OCI-LY3 (cell line): ENCODE data around the gene NEIL3.

Experiments
- H2AFZ ChIP-seq: fragments of 200-600, 300-600 bp; shearing (Covaris generic); 2 replicates; pipeline ENCODE4 v1.6.0; 2014; ENCODE audit warnings: antibody characterized with exemption, low read depth, low read length
- H3K27ac ChIP-seq: fragments of 200-600, 300-600 bp; sonication (generic); 2 replicates; pipeline ENCODE4 v1.5.1; 2014; ENCODE audit warnings: mild to moderate bottlenecking, low read length, moderate library complexity, mixed read lengths
- H3K27me3 ChIP-seq: fragments of 200-600, 300-600 bp; sonication (generic); 2 replicates; pipeline ENCODE4 v1.6.1; 2014; ENCODE audit warnings: low read depth, low read length, mixed read lengths
- H3K36me3 ChIP-seq: fragments of 200-600, 300-600 bp; sonication (generic); replicated peaks from 2 replicates; pipeline ENCODE3; 2014; ENCODE audit warnings: low read depth, low read length, mixed read lengths
- H3K4me1 ChIP-seq: fragments of 300-600, 200-600 bp; sonication (generic); 2 replicates; pipeline ENCODE4 v1.6.1; 2014; ENCODE audit warnings: low read length, mixed read lengths
- H3K4me2 ChIP-seq: fragments of 200-600, 300-600 bp; sonication (generic); 2 replicates; pipeline ENCODE4 v1.6.1; 2014; ENCODE audit warnings: low read length, mixed read lengths
- H3K4me3 ChIP-seq: fragments of 300-600, 200-600 bp; sonication (generic); 2 replicates; pipeline ENCODE4 v1.5.1; 2014; ENCODE audit warnings: antibody characterized with exemption, mild to moderate bottlenecking, low read length, moderate library complexity
- H3K79me2 ChIP-seq: fragments of 300-600, 200-600 bp; shearing (Covaris generic); 2 replicates; pipeline ENCODE4 v1.6.1; 2014; ENCODE audit warnings: mild to moderate bottlenecking, low read length, mixed read lengths
- H3K9ac ChIP-seq: fragments of 300-600, 200-600 bp; shearing (Covaris generic); 2 replicates; pipeline ENCODE4 v1.6.0; 2014; ENCODE audit warnings: mild to moderate bottlenecking, low read length, moderate library complexity
- H3K9me3 ChIP-seq: fragments of 200-600, 300-600 bp; shearing (Covaris generic); 2 replicates; pipeline ENCODE4 v1.6.1; 2014; ENCODE audit warnings: low read length, mixed read lengths; ENCODE audit not compliant: insufficient read depth
- H4K20me1 ChIP-seq: fragments of 200-600, 300-600 bp; sonication (generic); 2 replicates; pipeline ENCODE4 v1.6.1; 2016; ENCODE audit warnings: low read length, mixed read lengths; ENCODE audit not compliant: insufficient read depth
- CTCF ChIP-seq: fragments of 200-600, 300-600 bp; sonication (generic); IDR thresholded peaks from 2 replicates; pipeline ENCODE4 v1.5.1; 2014; ENCODE audit warnings: antibody characterized with exemption, low read length, low read depth
- EZH2phosphoT487 ChIP-seq: fragments of 200-600 bp; shearing (Covaris generic); IDR thresholded peaks from 2 replicates; pipeline ENCODE4 v1.6.1; 2018; ENCODE audit warnings: antibody characterized with exemption, mixed run types, low read depth

Gene NEIL3

GRCh38 chr4:177320721-177321120 lies 11.0 kb downstream of the NEIL3 start:
- Histone ChIP-seq H4K20me1 (no peaks in the 10 kb centered on the region), H3K9me3 (no peaks in the 10 kb centered on the region), H3K9ac (no peak overlapping the region), H3K4me2 (no peak overlapping the region), H3K79me2 (peaks cover 68% of the 10 kb centered on the region), H2AFZ (no peak overlapping the region), H3K4me1 (no peaks in the 10 kb centered on the region), H3K4me3 (no peak overlapping the region), H3K27me3 (no peaks in the 10 kb centered on the region), H3K27ac (no peak overlapping the region), H3K36me3 (peaks cover 27% of the 10 kb centered on the region)
- no peak for TF ChIP-seq EZH2phosphoT487
- no peak for TF ChIP-seq CTCF

GRCh38 chr4:177321647-177322046 lies 12.0 kb downstream of the NEIL3 start:
- Histone ChIP-seq H3K9me3 (no peaks in the 10 kb centered on the region), H3K4me1 (no peaks in the 10 kb centered on the region), H4K20me1 (no peaks in the 10 kb centered on the region), H3K9ac (no peak overlapping the region), H3K4me2 (no peak overlapping the region), H3K36me3 (peaks cover 36% of the 10 kb centered on the region), H3K27ac (no peak overlapping the region), H3K4me3 (no peak overlapping the region), H3K79me2 (peaks cover 70% of the 10 kb centered on the region), H3K27me3 (no peaks in the 10 kb centered on the region), H2AFZ (no peak overlapping the region)
- no peak for TF ChIP-seq EZH2phosphoT487
- no peak for TF ChIP-seq CTCF

- Histone ChIP-seq H3K36me3 (peaks cover 36% of the 10 kb centered on the region), H3K27me3 (no peaks in the 10 kb centered on the region), H4K20me1 (no peaks in the 10 kb centered on the region), H3K79me2 (peaks cover 75% of the 10 kb centered on the region), H3K27ac (no peak overlapping the region), H3K4me2 (no peak overlapping the region), H3K4me1 (no peaks in the 10 kb centered on the region), H3K4me3 (no peak overlapping the region), H3K9me3 (no peaks in the 10 kb centered on the region), H3K9ac (no peak overlapping the region), H2AFZ (no peak overlapping the region)
- no peak for TF ChIP-seq EZH2phosphoT487
- no peak for TF ChIP-seq CTCF
These were observed 12.6 kb downstream of the NEIL3 start for GRCh38 chr4:177322266-177322665.

GRCh38 chr4:177322881-177323280 lies 13.2 kb downstream of the NEIL3 start:
- Histone ChIP-seq H3K79me2 (peaks cover 73% of the 10 kb centered on the region), H3K27ac (no peak overlapping the region), H3K4me2 (no peak overlapping the region), H4K20me1 (no peaks in the 10 kb centered on the region), H3K9ac (no peak overlapping the region), H3K4me1 (no peaks in the 10 kb centered on the region), H3K4me3 (no peak overlapping the region), H3K36me3 (peaks cover 39% of the 10 kb centered on the region), H3K9me3 (no peaks in the 10 kb centered on the region), H2AFZ (no peak overlapping the region), H3K27me3 (no peaks in the 10 kb centered on the region)
- TF ChIP-seq CTCF = no peak
- TF ChIP-seq EZH2phosphoT487 = no peak
